DMS 273 treated with DMSO at 0.1 percent for 48 hours (cell line): ENCODE data around the gene RHOT1.
"Not testable (repeated sequence)": the region's sequence is repeated elsewhere in the genome, so short reads cannot be mapped to it uniquely, and the experiment has no call there.

ENCODE experiments used
- DNase-seq: peaks from one replicate; lab custom pipeline; 2025; lab: John Stamatoyannopoulos, UW

RHOT1 gene

DNA sequence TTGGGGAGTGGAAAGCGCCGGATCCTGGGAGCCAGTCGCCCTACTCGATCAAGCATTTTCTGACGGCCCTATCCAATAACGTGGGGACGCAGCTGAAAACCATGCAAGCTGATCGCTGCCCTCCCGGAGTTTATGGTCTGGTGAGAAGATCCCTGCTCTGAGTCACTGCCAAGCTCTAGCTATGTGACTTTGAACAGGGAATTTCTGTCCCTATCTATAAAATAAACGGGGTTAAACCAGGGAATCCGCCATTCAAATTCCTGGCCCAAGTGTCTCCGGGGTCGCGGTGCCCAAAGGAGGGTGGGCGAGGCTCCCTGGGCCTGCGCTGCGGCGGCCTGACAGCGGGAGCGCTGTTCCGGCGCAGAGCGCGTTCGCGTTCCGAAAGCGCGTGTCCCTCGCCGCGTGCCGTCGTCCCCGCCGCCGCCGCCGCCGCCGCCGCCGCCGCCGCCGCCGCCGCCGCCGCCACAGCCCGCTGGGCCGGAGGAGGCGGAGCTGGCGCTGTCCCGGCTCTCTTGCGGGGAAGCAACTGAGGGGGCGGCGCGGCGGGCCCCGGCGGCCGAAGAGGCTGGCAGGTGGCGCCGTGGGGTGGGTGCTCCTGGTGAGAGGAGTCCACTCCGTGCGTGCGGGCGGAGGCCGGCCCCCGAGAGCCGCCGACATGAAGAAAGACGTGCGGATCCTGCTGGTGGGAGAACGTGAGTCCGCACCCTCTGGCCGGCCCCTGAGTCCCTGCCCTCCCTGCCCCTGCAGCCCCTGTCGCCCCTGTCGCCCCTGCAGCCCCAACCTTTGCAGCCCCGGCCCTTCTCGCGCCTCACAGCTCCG is at the start of gene RHOT1:
Gene RHOT1 (plus strand): TSS at position 465 of the 819 bp plus-strand sequence. CDS start 191 bp downstream, at position 656.
- DNase-seq: peak; percentile 62

- no peak for DNase-seq
These were observed 42.6 kb upstream of the RHOT1 start for GRCh38 chr17:32099686-32100085.

DNA sequence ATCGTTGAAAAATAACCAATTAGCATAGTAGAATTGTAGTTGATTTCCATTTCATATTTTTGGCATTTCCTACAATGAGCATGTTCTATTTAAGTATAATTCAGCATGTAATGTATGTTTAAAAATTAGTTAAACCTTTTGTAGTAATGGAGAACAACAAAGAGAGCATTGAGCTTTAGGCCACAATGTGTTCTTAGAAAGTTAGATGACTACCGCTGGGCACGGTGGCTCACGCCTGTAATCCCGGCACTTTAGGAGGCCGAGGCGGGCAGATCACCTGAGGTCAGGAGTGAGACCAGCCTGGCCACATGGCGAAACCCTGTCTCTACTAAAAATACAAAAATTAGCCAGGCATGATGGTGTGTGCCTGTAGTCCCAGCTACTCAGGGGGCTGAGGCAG is 42.0 kb upstream of the RHOT1 start:
- not testable (repeated sequence) for DNase-seq

GRCh38 chr17:32100971-32101631 is 41.2 kb upstream of the RHOT1 start:
- no peak for DNase-seq

DNA sequence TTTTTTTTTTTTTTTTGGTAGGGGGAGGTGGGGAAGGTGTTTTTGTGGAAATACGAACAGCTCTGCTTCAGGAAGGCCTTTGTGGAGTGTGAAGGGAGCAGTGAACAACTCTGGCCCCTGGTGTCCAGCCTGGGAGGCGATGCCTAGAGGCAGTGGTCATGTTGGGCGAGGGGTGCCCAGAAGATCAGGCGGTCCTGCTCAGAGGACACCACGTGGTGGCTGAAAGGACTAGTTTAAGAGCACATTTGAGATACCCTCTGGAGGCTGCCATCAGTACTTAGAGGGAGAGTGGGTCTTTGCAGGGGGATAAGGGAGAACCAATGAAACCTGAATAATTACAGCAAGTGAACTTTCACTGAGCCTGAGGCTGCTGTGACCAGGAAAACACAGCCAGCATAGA is 40.1 kb upstream of the RHOT1 start:
- DNase-seq: no peak

DNA sequence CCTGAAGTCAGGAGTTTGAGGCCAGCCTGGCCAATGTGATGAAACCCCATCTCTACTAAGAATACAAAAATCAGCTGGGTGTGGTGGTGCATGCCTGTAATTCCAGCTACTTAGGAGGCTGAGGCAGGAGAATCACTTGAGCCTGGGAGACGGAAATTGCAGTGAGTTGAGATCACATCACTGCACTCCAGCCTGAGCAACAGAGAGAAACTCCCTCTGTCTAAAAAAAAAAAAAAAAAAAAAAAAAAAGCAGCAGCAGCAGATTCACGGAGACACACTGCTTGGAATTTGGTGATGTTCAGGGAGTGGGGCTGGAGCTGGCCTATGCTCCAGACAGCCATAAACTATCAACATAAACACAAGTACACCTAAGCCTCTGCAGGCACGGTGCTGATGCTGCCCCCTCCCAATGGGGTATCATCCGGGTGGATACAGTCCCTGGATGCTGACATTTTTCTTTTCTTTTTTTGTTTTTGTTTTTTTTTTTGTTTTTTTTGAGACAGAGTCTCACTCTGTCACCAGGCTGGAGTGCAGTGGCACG is 39.6 kb upstream of the RHOT1 start:
- no peak for DNase-seq

DNA sequence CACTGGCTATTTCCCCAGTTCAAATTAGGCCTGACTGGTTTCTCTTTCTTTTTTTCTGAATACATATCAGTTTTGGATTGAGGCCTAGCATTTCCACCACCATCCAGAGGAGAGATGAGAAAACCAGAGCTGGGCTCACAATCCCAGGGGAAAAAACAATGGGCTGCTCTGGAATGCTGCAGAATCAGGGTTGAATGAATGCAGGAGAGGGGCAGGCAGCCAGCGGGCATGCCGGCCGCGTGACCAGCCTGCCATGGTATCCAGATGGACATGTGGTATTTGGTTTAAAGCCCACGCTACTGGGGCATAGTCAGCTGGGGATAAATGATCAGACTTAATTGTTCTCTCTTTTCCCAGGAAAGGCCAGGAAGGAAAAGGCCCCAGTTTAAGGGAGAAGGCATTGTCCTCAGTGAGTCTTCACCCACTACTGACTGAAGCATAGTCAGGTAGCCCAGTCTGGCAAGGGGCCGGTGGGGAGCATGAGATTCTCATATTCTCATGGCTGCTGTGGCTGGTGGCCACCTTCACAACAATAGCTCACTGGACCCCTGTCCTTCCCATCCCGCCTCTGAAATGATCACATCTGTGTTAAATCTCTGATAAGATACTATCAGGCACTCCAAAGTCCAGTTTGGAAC is 38.7 kb upstream of the RHOT1 start:
- DNase-seq: no peak

- no peak for DNase-seq
These were observed 38.1 kb upstream of the RHOT1 start for GRCh38 chr17:32104158-32104557.

- DNase-seq: not testable (repeated sequence)
These were observed 35.8 kb upstream of the RHOT1 start for GRCh38 chr17:32106471-32106981.

DNA sequence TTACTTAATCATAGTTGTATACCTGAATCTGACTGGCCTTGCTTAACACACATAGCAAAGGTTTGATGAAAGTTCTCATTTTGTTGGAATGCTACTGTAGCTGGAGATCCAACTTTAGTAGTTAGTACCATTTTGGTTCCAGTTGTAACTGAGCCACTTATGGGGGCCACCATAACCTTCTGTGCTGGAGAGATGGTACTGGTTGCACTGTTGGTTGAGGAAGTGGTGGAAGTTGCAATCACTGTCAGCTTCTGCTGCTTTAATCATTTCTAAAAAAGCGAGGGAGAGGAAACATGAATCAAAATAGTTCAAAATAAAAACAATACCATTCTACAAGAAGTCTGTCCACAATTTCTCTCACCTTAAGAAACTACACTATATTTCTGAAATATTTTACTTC is 35.1 kb upstream of the RHOT1 start:
- not testable (repeated sequence) for DNase-seq

- no peak for DNase-seq
These were observed 31.7 kb upstream of the RHOT1 start for GRCh38 chr17:32110596-32110995.

DNA sequence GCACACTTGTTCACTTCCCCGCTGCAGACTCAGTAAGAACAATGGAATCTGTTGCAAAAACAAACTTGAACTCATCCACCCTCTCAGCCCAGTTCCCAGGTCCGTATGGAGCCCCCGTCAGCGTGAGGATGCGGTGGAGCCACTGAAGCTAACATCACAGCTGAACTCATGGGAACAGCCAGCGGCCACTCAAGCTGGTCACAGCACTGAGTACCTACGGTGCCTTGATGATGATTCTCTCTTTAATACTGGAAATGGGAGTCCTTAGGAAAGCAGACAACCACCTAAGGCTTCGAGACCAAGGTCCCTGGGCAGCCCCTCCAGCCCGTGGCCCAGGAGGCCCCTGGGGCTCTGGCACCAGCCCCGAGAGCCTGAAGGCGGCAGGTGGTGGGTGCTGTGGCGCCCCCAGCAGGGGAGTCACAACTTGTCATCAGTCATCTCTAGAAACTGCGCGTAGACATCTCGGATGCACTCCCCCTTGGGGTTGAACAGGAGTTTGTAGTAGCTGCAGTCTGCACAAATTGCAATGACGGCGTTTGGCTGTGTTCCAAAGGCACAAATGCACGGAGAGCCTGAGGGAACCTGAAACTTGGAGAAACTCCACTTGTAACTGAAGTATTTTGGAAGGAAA is 31.0 kb upstream of the RHOT1 start:
- DNase-seq: peak; percentile 26

DNA sequence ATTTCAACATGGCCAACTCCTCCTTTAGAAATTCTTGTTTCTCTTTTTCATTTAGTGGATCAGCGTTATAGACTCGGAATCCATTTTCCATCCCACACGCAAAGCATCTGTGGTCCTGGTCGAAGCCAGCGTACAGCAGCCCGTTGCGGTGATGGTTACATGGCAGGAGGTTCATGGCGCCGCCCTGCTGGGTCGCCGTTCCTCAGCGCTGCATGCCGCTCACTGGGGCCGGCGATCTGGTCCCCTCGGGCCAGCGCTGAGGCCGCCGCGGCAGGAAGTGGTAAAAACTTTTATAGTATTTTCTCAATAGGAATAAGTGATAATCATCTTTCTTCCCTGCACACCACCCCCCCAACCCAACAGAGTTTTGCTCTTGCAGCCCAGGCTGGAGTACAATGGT is 29.9 kb upstream of the RHOT1 start:
- DNase-seq: no peak

DNA sequence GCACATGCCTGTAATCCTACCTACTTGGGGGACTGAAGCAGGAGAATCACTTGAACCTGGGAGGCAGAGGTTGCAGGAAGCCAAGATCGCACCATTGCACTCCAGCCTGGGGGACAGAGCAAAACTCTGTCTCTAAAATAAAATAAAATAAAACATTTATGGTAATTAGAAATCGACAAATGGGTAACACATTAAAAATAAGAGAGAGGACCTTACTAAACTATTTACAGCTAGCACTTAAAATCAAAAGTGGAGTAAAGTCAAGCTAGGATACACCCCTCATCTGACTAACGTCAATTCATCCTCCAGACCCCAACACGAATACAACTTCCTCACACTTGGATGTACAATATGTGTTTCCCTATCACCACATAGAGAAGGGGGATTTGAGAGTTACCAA is 27.8 kb upstream of the RHOT1 start:
- DNase-seq: no peak

DNA sequence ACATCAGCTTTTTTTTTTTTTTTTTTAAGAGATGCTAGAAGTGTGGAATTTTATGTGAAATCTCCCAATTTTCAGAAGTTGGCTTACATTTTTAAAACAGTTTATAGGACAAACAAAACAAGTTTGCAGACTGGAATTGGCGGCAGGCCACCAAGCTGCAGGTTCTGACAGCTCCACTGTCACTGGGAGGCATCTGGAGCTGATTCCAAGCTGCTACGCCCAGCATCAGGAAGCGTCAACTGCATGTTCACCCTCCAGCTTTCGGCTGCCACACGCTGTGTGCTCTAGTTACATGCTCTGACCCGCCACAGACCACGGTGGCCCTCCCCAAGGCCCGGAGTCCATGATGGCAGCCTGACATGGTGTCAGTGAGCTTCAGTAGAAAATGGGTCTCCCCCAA is 26.8 kb upstream of the RHOT1 start:
- not testable (repeated sequence) for DNase-seq

- DNase-seq: no peak
These were observed 25.4 kb upstream of the RHOT1 start for GRCh38 chr17:32116937-32117336.

GRCh38 chr17:32117399-32117798 is 24.9 kb upstream of the RHOT1 start:
- DNase-seq: no peak

DNA sequence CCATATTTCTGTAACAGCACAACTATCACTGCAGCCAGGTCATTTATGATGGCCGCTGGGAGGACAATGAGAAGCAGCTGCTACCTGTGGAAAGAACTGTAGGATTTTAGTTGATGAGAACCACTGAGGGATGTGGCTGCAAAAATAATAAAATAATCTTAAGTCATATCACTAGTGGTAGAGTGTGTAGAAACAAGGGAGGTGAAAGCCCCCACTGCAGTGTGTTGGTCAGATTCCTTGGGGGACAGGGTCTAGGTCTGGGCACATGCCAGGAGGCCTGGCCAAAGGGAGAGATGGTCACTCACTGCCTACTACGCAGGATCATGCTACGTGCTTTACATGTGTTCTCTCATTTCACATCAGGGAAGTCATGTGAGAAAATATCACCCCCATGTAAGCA is 24.2 kb upstream of the RHOT1 start:
- DNase-seq: not testable (repeated sequence)

DNA sequence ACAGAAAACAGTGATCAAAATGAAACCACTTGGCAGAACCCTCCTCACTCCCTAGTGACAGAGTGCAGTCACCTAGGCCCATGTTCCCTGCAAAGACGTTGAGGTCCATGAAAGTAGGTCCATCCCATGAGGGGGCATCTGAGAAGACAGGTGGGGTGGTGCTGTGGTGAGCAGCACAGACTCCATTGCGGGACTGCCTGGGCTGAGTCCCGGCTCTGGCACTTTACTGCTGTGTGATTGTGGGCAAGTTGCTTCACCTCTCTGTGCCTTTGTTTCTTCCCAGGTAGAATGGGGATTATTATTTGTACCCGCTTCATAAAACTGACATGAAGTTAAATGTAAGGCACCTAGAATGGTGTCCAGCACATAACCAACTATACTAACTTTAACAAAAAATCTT is 23.5 kb upstream of the RHOT1 start:
- no peak for DNase-seq

- no peak for DNase-seq
These were observed 22.2 kb upstream of the RHOT1 start for GRCh38 chr17:32120141-32120540.

GRCh38 chr17:32120716-32121115 is 21.6 kb upstream of the RHOT1 start:
- DNase-seq: no peak

DNA sequence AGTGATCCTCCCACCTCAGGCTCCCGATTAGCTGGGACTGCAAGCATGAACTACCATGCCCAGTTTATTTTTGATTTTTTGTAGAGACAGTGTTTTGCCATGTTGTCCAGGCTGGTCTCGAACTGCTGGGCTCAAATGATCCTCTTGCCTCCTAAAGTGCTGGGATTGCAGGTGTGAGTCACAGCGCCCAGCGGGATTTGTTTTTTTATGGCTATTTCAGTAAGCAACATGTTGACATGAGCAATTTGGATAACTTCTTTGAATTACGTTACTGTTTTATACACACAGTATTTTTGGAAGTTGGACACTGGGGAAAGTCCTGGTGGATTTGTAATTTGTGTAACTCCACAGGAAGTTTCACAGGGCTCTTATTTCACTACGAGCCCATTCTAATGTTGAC is 18.5 kb upstream of the RHOT1 start:
- DNase-seq: no peak
